NCI-H82 (cell line): ENCODE measurements around the gene SPATA17.
A peak's percentile ranks its signal among the peaks of the same experiment; 100 is the strongest.
"Not testable (repeated sequence)": the region's sequence is repeated elsewhere in the genome, so short reads cannot be mapped to it uniquely, and the experiment has no call there.

Experiments
- DNase-seq: peaks from one replicate; lab custom pipeline; 2025; lab: John Stamatoyannopoulos, UW

The SPATA17 gene

DNA sequence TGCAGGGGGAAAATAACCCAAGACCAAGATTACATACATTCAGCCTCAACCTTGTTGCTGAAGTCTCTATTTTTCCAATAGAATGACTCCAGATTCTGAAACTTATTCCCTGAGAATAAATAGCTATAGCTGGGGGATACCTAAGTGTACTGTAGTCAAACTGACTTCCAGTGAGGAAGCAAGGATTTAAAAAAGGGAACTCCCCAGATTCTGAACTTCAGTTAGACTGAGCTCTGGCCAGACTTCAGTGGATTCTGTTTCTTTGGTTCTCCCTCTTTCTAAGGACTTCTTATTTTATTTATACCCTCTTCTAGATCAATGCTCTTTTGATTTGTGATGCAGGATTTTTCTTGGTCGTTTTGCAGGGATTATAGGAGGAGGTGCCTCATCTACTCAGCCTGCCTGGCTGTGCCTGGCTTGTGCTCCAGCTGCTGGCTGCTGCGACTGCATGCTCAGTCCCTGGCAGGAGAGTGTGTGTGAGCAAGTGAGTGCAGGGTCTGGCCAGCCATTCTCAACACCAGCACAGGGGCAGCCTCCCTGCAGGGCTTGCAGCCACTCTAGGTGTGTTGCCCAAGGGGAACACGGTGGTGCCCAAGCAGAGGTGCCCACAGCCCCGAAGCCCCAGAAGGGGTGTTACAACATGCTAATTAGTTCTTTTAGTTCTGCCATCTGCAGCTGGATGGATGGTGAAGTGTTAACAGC lies 43.0 kb downstream of the SPATA17 start:
- DNase-seq: peak; percentile 10

DNA sequence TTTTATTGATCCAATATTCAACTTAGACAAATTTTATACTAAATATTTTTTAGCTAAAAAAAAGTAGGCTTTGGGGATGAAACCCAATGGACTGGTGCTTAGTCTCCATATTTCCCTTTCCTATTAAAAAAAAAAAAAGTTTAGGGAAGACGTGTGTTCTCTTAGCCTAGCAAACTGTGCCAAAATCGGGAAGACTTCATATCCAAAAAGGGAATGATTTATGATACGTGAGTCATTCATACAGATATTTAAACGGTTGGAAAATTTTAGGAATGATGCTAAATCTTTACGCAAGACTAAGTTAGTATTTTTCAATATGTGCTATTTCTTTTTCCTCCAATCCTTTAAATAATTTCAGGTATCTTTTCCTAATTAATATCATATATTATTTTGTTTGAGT lies 50.7 kb downstream of the SPATA17 start:
- no peak for DNase-seq

DNA sequence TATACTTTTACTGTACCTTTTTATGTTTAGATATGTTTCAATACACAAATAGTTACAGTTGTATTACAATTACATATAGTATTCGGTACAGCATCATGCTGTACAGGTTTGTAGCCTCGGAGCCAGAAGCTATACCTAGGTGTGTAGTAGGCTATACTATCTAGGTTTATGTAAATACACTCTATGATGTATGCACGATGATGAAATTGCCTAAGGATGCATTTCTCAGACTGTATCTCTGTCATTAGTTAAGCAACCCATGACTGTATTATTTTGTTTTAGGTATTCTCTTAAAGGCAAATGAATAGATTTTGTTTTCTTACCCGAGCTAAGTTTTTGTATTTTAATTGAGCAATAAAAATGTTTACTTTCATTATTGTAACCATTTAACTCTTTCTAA lies 56.4 kb downstream of the SPATA17 start:
- DNase-seq: no peak

DNA sequence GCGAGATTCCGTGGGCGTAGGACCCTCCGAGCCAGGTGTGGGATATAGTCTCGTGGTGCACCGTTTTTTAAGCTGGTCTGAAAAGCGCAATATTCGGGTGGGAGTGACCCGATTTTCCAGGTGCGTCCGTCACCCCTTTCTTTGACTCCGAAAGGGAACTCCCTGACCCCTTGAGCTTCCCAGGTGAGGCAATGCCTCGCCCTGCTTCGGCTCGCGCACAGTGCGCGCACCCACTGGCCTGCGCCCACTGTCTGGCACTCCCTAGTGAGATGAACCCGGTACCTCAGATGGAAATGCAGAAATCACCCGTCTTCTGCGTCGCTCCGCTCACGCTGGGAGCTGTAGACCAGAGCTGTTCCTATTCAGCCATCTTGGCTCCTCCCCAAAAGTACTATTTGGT lies 65.0 kb downstream of the SPATA17 start:
- not testable (repeated sequence) for DNase-seq

DNA sequence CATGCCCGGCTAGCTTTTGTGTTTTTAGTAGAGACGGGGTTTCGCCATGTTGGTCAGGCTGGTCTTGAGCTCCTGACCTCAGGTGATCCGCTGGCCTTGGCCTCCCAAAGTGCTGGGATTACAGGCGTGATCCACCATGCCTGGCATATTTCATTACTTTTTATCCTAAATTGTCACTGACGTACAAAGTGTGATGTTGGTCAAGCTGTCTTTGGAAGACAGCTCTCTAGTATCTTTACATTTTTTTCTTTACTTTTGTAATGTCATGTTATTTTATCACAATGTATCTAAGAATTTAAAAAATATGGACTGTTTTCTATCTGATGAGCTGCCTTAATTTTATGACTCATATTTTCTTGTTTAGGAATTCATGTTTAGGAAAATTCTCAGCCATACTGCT lies 72.2 kb downstream of the SPATA17 start:
- DNase-seq: no peak

DNA sequence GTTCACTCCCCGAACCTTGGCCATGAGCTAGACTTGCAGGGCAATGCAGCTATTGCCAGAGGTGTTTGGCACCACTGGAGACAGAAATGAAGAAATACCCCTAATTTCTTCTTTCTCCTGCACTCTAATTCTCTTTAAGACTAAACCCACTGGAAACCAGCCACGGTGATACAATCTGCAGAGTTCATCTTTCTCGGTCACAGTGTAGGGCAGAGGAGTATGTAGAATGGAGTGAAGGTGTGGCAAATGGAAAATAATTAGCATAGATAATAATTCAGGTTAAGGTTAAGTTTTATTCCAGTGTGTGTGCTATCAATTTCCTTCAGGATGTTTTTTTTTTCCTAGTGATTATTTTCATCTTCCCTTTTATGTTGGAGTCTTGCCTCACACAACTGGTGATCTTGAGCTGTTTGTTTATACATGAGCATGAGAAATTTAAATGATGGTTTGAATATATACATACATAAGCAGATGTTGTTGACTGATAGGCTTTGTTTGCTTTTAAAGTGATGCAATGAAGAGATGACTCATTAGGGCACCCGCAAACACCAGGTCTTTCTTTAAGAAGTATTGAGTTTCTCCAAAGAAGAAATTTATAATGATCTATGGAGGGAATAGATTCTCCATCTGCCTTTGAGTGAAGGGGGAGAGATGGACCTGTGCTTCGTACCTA lies 81.9 kb downstream of the SPATA17 start:
- DNase-seq: no peak

DNA sequence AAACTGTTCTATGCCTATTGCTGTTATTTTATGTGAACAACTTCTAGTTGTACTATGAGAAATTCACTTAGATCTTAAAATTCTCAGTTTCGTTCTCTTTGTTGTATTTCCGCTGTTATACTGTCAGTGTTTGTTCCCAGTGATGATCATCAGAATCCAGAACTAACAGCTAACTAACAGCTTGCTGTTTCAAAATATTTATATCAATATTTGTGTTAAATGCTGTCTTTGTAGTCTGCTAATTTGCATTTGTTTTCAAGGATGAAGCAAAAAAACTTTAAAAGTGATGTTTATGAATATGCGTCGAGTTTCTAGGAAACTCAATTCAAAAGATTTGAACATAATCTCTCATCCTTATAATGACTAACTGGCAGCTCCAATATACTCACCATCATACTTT lies 84.5 kb downstream of the SPATA17 start:
- DNase-seq: no peak

DNA sequence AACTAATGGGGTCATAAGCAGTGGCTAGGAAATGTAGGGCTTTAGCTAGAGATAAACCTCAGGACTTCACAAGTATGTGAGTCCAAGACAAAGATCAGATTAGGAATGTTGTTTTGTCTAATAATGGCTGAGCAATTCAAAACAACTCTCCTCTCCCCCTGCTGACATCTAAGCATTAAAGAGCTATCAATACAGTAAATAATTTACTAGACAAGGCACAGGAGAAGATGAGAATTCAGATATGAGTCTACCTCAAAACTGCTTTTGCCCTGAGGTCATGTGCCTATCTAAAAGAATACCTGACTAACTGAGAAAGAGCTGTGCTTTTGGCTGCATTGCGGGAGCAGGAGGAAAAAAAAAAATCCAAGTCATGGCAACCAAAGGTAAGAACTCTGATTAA lies 86.8 kb downstream of the SPATA17 start:
- no peak for DNase-seq

DNA sequence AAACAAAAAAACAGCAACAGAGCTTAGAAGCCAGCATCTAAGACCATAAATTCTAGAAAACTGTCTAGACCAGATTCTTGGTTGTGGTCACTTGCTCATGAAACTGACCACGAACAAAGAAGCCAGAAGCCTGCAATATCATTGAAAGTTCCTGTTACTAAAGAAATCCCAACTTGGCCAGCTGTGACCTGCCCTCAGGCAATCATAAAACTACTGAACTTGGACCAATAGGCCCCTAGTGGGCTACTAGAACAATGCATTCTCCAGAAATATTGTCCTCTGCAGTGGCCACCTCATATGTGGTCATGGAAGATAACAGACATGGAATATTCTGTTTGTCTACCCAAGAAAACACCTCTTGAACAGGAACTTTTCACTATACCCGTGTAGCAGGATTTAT lies 87.7 kb downstream of the SPATA17 start:
- DNase-seq: peak; percentile 30

DNA sequence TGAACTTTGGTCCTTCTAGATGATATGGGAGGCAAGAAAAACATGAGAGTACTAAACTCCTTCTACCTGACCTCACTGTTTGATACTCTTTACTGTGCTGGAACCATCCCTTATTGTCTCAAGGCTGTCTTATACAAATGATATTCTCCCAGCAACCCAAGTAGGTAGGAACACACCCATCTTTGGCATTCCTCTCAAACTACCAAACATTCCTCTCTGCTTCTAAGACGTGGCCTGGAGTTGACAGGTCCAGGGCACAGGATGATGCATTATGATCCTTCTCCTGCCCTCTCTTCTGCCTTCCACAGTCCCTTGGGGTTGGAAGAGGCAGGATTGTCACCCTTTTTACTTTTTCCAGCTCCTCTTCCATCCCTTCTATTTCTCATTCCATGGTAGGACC lies 90.5 kb downstream of the SPATA17 start:
- DNase-seq: no peak

DNA sequence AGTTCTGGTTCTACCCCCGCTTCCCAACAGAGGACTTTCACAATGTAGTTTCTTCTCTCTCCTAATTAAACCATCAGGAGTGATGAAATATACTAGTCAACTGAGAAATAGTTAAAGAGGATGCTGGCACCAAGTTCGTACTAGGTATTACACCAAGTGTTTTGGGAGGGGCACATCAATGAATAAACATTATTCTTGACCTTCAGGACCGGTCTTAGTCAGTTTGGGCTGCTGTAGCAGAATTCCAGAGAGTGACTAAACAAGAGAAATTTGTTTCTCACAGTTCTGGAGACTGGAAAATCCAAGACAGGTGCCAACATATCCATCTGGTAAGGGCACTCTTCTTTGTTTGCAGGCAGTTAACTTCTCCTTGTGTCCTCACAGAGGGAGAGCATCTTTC lies 103.8 kb downstream of the SPATA17 start:
- no peak for DNase-seq

DNA sequence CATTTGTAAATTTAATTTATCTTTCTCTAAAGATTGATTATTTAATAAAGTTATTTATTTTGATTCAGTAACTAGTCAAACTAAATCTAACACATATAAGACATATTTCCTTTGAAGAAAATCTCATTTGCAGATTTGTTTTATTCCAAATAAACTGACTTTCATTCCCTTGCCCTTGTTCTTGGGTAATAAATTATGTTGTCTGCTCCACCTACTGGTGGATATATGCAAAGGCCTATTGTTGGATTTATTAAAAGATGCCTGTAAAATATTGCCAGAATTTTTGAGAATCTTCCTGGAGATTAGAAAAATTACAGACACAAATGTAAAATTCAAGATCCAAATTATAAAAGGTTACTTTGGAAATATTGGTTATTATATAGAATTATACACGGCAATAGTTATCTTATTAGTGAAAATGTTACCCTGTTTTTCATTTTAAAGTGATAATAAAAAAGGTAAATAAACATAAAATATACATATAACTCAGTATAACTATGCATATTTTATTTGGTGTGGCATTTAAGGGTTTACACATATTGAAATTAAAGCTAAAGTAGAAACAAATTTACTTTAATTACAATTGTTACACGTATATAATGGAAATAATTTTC lies 116.1 kb downstream of the SPATA17 start:
- DNase-seq: peak; percentile 70

DNA sequence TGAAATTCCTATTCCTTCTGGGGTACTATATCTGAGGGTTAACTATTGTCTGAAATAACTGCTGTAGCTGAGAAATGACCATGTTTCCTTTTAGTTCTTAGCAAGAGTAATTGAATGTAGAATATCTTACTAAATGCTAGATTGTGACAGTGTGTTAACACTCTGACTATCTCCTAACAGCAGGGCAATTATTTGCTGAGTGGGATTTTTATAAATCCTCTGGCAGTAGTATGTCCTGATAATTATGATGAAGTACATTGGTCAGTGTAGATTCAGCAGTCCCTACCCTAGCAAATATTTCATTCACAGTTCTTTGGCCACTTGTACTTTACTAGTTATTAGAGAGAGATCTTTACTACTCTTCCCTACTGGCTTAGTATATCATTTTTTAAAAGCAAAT lies 138.6 kb downstream of the SPATA17 start:
- DNase-seq: no peak

DNA sequence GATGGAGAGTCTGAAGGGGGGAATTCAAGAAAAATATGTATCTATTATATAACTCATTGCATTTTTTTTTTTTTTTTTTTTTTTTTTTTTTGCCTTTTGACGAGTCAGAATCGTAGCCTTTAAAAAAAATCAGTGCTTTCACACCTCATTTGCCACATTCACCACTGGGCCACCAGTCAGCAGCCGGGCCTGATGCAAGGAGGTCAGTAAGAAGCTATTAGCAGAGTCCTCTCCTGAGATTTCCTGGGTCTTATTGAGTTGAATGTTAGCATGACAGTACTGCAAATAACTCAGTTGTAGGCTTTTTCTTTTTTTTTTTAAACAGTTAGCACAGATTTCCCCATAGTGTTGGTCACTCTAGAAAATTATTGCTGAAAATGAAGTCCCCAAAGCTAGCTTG lies 139.8 kb downstream of the SPATA17 start:
- DNase-seq: no peak

DNA sequence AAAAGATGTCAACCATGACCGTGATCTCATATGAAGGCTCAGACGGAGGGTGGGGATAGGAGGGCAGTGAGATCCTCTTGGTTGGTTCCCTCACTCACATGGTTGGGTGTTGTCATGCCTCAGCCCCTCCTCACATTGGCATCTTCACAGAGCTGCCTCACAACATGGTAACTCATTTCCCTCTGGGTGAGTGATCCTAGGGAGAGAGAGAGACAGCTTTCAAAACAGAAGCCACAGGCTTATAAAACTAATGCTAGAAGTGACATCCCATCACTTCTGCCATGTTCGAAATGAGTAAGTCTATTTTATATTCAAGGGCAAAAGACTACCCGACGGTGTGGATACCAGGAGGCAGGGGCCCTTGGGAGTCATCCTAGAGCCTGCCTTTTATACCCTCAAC lies 145.5 kb downstream of the SPATA17 start:
- no peak for DNase-seq

DNA sequence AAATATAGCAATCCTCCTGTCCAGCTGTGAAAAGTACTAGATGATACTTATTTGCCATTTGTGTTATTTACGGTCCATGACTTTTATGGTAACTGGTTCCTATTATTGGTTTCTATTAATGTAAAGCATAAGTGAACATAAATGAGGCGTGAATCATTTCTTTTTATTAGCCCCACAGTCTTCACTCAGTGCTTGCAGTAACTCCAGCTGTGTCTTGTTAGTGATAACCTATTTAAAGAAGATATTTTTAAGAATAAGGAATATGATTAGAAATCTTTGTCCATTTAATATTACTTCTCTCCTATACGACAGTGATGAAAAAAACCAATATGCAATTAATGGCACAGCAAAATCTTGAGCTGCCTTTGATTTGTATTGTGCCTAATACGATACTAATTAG lies 149.9 kb downstream of the SPATA17 start:
- no peak for DNase-seq

DNA sequence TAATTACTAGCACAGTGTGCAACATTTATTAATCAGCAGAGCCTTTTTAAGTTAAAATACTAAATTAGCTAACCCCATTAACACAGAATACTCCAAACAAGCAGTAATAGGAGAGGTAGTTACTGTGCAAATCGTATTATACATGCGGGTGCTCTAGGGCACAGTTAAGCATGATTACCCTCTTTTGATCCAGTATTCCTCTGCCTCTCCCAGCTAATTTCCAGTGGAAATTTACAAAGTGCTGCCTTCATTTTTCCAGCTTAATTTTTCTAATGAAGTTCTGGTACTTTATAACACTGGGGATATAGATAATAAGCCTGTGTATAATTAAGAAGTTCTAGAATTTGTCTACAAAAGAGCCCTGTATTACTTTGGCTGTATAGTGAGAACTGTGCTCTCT lies 159.9 kb downstream of the SPATA17 start:
- no peak for DNase-seq

DNA sequence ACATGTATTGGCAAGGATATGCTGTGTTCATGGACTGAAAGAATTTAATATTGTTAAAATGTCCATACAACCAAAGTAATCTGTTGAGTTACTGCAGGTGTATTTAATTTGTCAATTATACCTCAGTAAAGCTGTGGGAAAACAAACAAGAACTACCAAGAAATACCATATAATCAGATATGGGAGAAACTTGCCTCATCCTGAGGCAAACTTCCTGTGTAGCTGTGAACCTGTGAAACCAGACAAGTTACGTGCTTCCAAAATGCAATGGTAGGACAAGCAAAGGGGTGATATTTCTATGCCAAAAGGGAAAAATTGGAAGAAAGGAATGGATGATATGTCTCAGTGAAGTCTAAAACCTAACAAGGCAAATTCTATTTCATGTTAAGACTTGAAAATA lies 174.6 kb downstream of the SPATA17 start:
- no peak for DNase-seq

DNA sequence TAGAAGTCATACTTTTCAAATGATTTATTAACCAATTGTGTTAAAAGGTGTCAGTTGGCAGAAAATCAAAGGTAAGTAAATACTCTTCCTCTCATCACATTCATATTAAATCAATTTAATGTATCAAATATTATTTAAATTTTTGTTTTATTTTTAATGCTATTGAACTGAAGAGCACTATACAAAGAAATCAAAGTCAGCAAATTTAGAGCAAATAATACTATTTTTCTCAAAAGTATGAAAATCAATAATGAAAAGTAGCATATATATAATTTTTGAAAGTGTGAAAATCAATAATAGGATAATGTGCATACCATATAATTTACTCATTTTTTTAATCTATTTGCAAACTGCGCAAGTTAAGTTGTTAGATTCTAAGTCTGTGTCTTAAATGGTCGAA lies 181.0 kb downstream of the SPATA17 start:
- no peak for DNase-seq

DNA sequence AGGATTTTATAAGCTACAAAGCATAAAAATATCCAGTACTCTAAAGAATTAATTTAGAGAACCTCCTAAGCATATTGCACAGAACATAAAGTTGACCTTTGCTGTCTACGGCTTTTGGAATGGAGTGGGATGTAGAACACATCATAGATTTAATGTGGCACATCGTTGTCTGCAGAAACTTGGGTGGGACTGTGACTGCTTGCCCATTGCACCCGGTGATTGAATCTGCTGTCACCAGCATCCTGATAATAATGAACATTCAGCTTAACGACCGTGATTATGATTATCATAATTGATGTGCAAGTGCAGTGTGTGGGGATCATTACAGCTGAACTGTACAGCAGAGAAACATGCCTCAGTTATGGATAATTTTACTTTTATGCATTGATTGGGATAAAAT lies 181.9 kb downstream of the SPATA17 start:
- no peak for DNase-seq

DNA sequence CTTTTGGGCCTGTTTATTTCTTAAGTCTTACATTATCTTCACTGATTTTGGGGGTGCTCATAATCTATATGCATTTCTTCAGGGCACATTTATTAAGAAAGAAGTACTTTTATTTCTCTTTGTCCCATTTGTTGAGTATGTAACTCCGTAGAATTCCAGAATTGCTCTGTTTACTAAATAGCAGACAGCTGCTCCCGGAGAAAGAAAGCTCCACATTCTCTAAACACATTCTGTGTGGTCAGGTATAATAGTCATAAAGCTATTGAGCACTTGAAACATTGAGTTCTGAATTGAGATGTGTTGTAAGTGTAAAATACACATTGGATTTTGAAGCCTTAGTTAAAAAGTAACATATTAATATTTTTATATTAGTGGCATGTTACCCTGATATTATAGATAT lies 206.5 kb downstream of the SPATA17 start:
- DNase-seq: no peak

DNA sequence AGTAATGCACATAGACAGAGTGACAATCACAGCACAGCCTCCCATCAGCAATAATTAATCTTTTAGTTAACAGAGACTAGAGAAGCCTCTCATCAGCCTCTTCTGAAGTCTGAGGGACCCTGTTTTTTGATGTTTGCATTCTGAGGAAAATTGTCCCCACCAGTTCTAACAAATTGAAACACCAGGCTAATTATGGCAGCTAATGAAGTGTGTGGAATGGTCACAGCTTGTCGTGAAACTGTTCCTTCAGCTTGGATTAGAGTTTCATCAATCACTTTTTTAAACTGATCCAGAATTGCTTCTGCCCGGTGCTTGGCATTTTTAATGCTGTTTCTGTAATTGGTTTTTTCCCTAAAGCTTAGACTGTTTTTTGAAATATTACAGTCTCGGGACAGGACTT lies 208.0 kb downstream of the SPATA17 start:
- DNase-seq: no peak

DNA sequence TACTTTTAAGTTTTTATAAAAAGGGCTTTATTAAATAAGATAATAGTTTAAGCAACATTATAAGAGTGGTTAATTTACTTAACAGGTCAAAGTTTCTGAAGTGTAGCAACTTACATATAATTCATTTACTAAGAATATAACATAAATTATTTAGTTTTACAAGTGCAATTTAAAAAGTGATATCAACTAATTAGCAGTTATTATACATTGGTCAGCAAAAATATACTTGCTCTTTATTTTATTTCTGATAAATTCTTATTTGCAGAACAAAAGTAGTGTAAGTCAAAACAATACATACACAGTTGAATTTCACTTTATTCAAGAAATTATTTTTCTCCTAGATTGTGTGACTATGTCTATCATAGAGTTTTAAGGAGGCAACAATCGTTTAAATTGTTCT lies 215.6 kb downstream of the SPATA17 start:
- DNase-seq: no peak

DNA sequence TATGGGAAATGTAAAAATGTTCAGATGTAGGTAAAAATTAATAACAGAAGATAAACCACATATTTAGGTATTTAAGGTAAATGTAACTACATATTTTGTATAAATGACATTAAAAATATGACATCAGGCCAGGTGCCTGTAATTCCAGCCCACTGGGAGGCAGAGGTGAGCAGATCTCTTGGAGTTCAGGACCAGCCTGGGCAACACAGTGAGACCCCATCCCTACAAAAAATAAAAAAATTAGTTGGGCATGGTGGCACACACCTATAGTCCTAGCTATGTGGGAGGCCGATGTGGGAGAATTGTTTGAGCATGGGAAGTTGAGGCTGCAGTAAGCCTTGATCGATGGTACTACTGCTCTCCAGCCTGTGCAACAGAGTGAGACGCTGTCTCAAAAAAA lies 216.5 kb downstream of the SPATA17 start:
- no peak for DNase-seq
